Pancreas (tissue), 10 donors: ENCODE results near the gene HIRA. TPM values are rescaled to one million over a fixed set of nuclear protein-coding genes. Genes with fewer than 3 reads are reported as not detected.

Experiments
- ATAC-seq, 4 donors: fragments of 200-7000 bp; cut with Tn5 transposase; one replicate each; pipeline versions ENCODE4 v1.8.0 to v1.9.1; 2020; ENCODE audit warnings: mild to moderate bottlenecking in 4 of 4, moderate library complexity in 4 of 4
- DNase-seq, 6 donors: peaks; one replicate each; pipeline ENCODE4 v3.0.0-alpha.2; 2020
- FAIRE-seq: peaks from 2 replicates; lab custom pipeline; 2012; peaks lifted over from hg19 to GRCh38; lab: Jason Lieb, UNC
- H3K27ac ChIP-seq, 4 donors: fragments of 200-600 bp; sonication (generic); 1 replicate in 3 of 4; 2 replicates in 1 of 4; pipeline versions ENCODE4 v1.5.0 to v1.8.0; 2020
- H3K27me3 ChIP-seq, 4 donors: fragments of 200-600 bp; one replicate each; pipeline ENCODE4 v1.8.0; 2021
- H3K36me3 ChIP-seq, 3 donors: fragments of 200-600 bp; sonication (generic) in 1 of 3; one replicate each; pipeline versions ENCODE4 v1.5.0 to v1.8.0; 2020 to 2021
- H3K4me1 ChIP-seq, 3 donors: fragments of 200-600 bp; one replicate each; pipeline ENCODE4 v1.8.0; 2021
- H3K4me3 ChIP-seq, 4 donors: fragments of 200-600 bp; sonication (generic) in 2 of 4; one replicate each; pipeline versions ENCODE4 v1.5.0 to v1.8.0; 2020 to 2021
- H3K9me3 ChIP-seq, 4 donors: fragments of 200-600 bp; one replicate each; pipeline ENCODE4 v1.8.0; 2021
- WGBS, 2 donors: extraction: QIAGEN DNeasy Blood & Tissue Kit; methylation state at CpG; one replicate each; pipeline ENCODE4 v1.1.7; 2013; 5-methylcytosine and 5-hydroxymethylcytosine counted together
- intact Hi-C, 3 donors: fragments of 100-400 bp; cut with DNase I; formaldehyde crosslinking; loops; one replicate each; pipeline versions ENCODE4 v1.11.1 to v1.14.2; 2022
- polyA plus RNA-seq, 2 donors: library from polyadenylated mRNA; stranded (reverse); fragments of 200-250 nt; gene quantifications; one replicate each; pipeline ENCODE4 v1.2.3, GENCODE V29; 2013
- total RNA-seq, 6 donors: library from RNA; stranded (reverse); fragmentation: NEBNext Ultra II Directional in 4 of 6; extraction: Animal tissue kit (Norgen Biotek cat#: 25700) in 4 of 6; gene quantifications; one replicate each; pipeline versions ENCODE4 v1.2.1 to v1.2.4, GENCODE V29; 2021 to 2023
- TF ChIP-seq, protein P1 (sequence below), 4 donors: fragments of 200-600 bp; sonication (generic) in 3 of 4; IDR thresholded peaks; one replicate each; pipeline versions ENCODE4 v1.5.0 to v1.8.0; 2021; ENCODE audit warnings: antibody characterized with exemption in 4 of 4
- donor health status: healthy with polysubstance abuse.
- donor health status: DM: no; HTN: no; CAD: no; lungs with moderate emphysema.
- donor health status: DM: no; HTN: no; CAD: no.
- donor health status: control.
- donor health status: control.
- donor health status: Bipolar disorder and iron deficiency.
- donor health status: DM: yes; HTN: yes; CAD: no.
- donor health status: DM: no; HTN: no; CAD: no.
- donor health status: DM: no; HTN: no; CAD: no.
- donor health status: DM: yes; HTN: yes; CAD: no.

Gene HIRA
- total and polyA plus RNA-seq, 8 donors, result 6.1 to 14.6 (median 9.5) TPM

GRCh38 chr22:19359554-19360299 is 71.8 kb downstream of the HIRA start:
- no peak overlapping the region for H3K27ac ChIP-seq
- ATAC-seq (no peak), DNase-seq (no peak), FAIRE-seq (no peak)
- TF ChIP-seq, protein P1, sequence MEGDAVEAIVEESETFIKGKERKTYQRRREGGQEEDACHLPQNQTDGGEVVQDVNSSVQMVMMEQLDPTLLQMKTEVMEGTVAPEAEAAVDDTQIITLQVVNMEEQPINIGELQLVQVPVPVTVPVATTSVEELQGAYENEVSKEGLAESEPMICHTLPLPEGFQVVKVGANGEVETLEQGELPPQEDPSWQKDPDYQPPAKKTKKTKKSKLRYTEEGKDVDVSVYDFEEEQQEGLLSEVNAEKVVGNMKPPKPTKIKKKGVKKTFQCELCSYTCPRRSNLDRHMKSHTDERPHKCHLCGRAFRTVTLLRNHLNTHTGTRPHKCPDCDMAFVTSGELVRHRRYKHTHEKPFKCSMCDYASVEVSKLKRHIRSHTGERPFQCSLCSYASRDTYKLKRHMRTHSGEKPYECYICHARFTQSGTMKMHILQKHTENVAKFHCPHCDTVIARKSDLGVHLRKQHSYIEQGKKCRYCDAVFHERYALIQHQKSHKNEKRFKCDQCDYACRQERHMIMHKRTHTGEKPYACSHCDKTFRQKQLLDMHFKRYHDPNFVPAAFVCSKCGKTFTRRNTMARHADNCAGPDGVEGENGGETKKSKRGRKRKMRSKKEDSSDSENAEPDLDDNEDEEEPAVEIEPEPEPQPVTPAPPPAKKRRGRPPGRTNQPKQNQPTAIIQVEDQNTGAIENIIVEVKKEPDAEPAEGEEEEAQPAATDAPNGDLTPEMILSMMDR (IDR thresholded peaks at IDR 0.05), result no peak
- WGBS, 2 donors, result 96 to 97% methylated on average over 6 of the region's 6 CpGs
- intact Hi-C loops, result loop anchor here in 1 of 3 donors (10.0 kb wide), 1 partner anchor 135 kb away; no protein-coding TSS in a partner anchor
- H3K4me3 ChIP-seq, result no peak overlapping the region
- no peaks in the 10 kb centered on the region for H3K27me3 ChIP-seq
- peaks cover 0 to 69% (median 15%) of the 10 kb centered on the region in 3 donors for H3K36me3 ChIP-seq
- no peaks in the 10 kb centered on the region for H3K4me1 ChIP-seq
- H3K9me3 ChIP-seq, result no peaks in the 10 kb centered on the region

GRCh38 chr22:19358703-19359553 is 72.6 kb downstream of the HIRA start:
- TF ChIP-seq, protein P1 (IDR thresholded peaks at IDR 0.05), result no peak

GRCh38 chr22:19358195-19358594 is 73.3 kb downstream of the HIRA start:
- DNase-seq, result no peak
- no peaks in the 10 kb centered on the region for H3K4me1 ChIP-seq
- H3K27ac ChIP-seq, result no peak overlapping the region
- no peaks in the 10 kb centered on the region for H3K9me3 ChIP-seq
- WGBS, 2 donors, result 92 to 97% methylated on average over 2 of the region's 2 CpGs
- H3K4me3 ChIP-seq, result no peak overlapping the region
- FAIRE-seq, result no peak
- ATAC-seq, result no peak
- TF ChIP-seq, protein P1 (IDR thresholded peaks at IDR 0.05), result no peak
- peaks cover 0 to 76% (median 21%) of the 10 kb centered on the region in 3 donors for H3K36me3 ChIP-seq
- intact Hi-C loops, result loop anchor here in 1 of 3 donors (10.0 kb wide), 1 partner anchor 133 kb away; no protein-coding TSS in a partner anchor
- H3K27me3 ChIP-seq, result no peaks in the 10 kb centered on the region

More at GRCh38 chr22:19358703-19359553, 72.6 kb downstream of the HIRA start:
- Histone ChIP-seq H3K27ac (no peak overlapping the region), H3K4me1 (no peaks in the 10 kb centered on the region), H3K27me3 (no peaks in the 10 kb centered on the region), H3K9me3 (no peaks in the 10 kb centered on the region), H3K36me3 (peaks cover 0 to 75% (median 15%) of the 10 kb centered on the region in 3 donors), H3K4me3 (no peak overlapping the region)
- FAIRE-seq, result no peak
- no peak for DNase-seq
- 95 to 97% methylated on average over 13 of the region's 13 CpGs for WGBS, 2 donors
- intact Hi-C loops, result loop anchor here in 1 of 3 donors (10.0 kb wide), 1 partner anchor 134 kb away; no protein-coding TSS in a partner anchor
- ATAC-seq, result no peak

DNA sequence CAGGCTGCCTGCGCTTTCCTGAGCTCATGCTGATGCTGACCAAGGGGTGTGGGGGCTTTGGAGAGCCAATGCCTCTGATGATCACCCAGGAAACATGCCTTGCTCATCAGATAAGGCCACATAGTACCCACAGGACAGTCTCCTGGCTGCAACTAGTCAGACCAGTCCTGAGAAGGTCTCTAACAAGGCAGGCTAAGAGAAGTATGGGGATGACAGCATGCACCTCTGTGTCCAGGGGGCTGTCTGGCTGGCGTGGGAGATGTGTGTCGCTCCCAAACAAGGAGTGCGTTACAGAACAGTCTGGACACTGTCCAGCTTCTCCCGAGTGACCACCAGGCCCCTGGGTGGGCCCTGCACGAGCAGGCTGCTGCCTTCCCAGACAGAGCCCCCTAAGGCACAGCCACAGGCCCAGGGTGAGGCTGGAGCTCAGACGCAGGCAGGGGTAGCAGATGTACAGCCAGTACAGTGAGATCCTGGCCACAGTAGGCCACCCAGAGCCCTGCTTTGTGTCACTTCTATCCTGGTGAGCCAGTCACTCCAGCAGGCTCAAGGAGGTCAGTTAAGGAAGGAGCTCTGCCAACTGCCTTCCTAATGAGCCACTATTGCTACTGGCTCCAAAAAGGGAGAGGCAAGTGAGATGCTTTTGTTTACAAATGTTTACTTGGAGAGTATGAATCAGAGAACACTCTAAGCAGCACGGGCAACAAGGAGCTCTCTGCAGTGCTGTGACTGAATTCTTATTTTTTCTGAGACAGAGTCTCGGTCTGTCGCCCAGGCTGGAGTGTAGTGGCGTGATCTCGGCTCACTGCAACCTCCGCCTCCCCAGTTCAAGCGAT is 74.0 kb downstream of the HIRA start:
- DNase-seq, result no peak
- 91 to 98% methylated on average over 14 of the region's 14 CpGs for WGBS, 2 donors
- H3K9me3 ChIP-seq, result no peaks in the 10 kb centered on the region
- H3K27ac ChIP-seq, result no peak overlapping the region
- peaks cover 0 to 82% (median 26%) of the 10 kb centered on the region in 3 donors for H3K36me3 ChIP-seq
- TF ChIP-seq, protein P1 (IDR thresholded peaks at IDR 0.05), result no peak
- no peaks in the 10 kb centered on the region for H3K4me1 ChIP-seq
- no peak for ATAC-seq
- intact Hi-C loops, result loop anchor here in 1 of 3 donors (10.0 kb wide), 1 partner anchor 133 kb away; no protein-coding TSS in a partner anchor
- H3K27me3 ChIP-seq, result no peaks in the 10 kb centered on the region
- FAIRE-seq, result no peak
- H3K4me3 ChIP-seq, result no peak overlapping the region
